ENCODE data around the gene CCR7. TPM values are rescaled to one million over a fixed set of nuclear protein-coding genes. Genes with fewer than 3 reads are reported as not detected.

The CCR7 gene
- total and polyA plus RNA-seq, 2 of the 8 experiments (the other 6 are each of a cell fraction or from before 2014, with no cell fraction given) = 0.12 to 0.17 TPM

- no peak for TF ChIP-seq TEAD4 (IDR thresholded peaks at IDR 0.05; ENCODE audit: low read depth, low read length)
- TF ChIP-seq TBP (IDR thresholded peaks at IDR 0.05; ENCODE audit: low read depth, low read length) = no peak
- TF ChIP-seq CEBPB (IDR thresholded peaks at IDR 0.05; ENCODE audit: low read depth, low read length) = no peak
- TF ChIP-seq BACH1 (IDR thresholded peaks at IDR 0.05; ENCODE audit: low read length) = no peak
- TF ChIP-seq RNF2 (IDR thresholded peaks at IDR 0.05; ENCODE audit: borderline replicate concordance, low read depth, low read length, missing control alignments, poor library complexity, severe bottlenecking) = no peak
- TF ChIP-seq CTCF (IDR thresholded peaks at IDR 0.05; ENCODE audit: control extremely low read depth in 1 of 3, insufficient read depth in 1 of 3, low read depth in 1 of 3, low read length in 3 of 3) = no peak
- TF ChIP-seq MAFK (IDR thresholded peaks at IDR 0.05; ENCODE audit: low read depth, low read length) = no peak
Measured at GRCh38 chr17:40560592-40561293, 4.5 kb downstream of the CCR7 start (continued).
